GM21576 (cell line): ENCODE measurements around the gene CD209.

Experiments used
- ATAC-seq: cut with Tn5 transposase; IDR thresholded peaks from one replicate; pipeline ENCODE4 v1.9.1; 2021; ENCODE audit warnings: mild to moderate bottlenecking, moderate library complexity; ENCODE audit not compliant: unreplicated experiment

Gene CD209

GRCh38 chr19:7739801-7740681, 7.3 kb downstream of the CD209 start:
- ATAC-seq: no peak

- no peak for ATAC-seq
These were observed 8.1 kb downstream of the CD209 start for GRCh38 chr19:7739211-7739755.

- no peak for ATAC-seq
These were observed 9.3 kb downstream of the CD209 start for GRCh38 chr19:7738023-7738422.

GRCh38 chr19:7737215-7737614, 10.1 kb downstream of the CD209 start:
- ATAC-seq: no peak

- no peak for ATAC-seq
These were observed 11.2 kb downstream of the CD209 start for GRCh38 chr19:7736148-7736547.

GRCh38 chr19:7734220-7735203, 12.8 kb downstream of the CD209 start:
- ATAC-seq: no peak

GRCh38 chr19:7733376-7733775, 14.0 kb downstream of the CD209 start:
- no peak for ATAC-seq

GRCh38 chr19:7732045-7732444, 15.3 kb downstream of the CD209 start, which contains the start of gene CLEC4G:
Gene CLEC4G, minus strand, starts transcription at chr19:7732110. Its CDS starts 8 bp downstream, at chr19:7732102.
- no peak for ATAC-seq

- ATAC-seq: no peak
These were observed 15.7 kb downstream of the CD209 start for GRCh38 chr19:7731615-7732014.

GRCh38 chr19:7731218-7731595, 16.1 kb downstream of the CD209 start:
- no peak for ATAC-seq

GRCh38 chr19:7730286-7731217, 16.8 kb downstream of the CD209 start:
- ATAC-seq: no peak

GRCh38 chr19:7729831-7730285, 17.5 kb downstream of the CD209 start:
- no peak for ATAC-seq

- no peak for ATAC-seq
These were observed 18.1 kb downstream of the CD209 start for GRCh38 chr19:7729211-7729610.

GRCh38 chr19:7725791-7726190, 21.5 kb downstream of the CD209 start:
- ATAC-seq: no peak

GRCh38 chr19:7722231-7722651, 25.1 kb downstream of the CD209 start:
- peak; percentile 43 for ATAC-seq

GRCh38 chr19:7720351-7720750, 27.0 kb downstream of the CD209 start:
- ATAC-seq: no peak

GRCh38 chr19:7718668-7719067, 28.7 kb downstream of the CD209 start:
- no peak for ATAC-seq

GRCh38 chr19:7716762-7717161, 30.6 kb downstream of the CD209 start:
- ATAC-seq: no peak

GRCh38 chr19:7715671-7716070, 31.7 kb downstream of the CD209 start:
- ATAC-seq: no peak

- no peak for ATAC-seq
These were observed 36.7 kb downstream of the CD209 start for GRCh38 chr19:7710616-7711015.
